OCI-LY7 (cell line): Measurements from ENCODE around the gene RCOR1. TPM values are rescaled to one million over a fixed set of nuclear protein-coding genes. Genes with fewer than 3 reads are reported as not detected.

Experiments used
- BruUV-seq: library from RNA; stranded (reverse); fragments of 400-500 nt; replicated peaks from 2 replicates; lab custom pipeline; 2021; lab: Mats Ljungman, UMichigan
- CTCF ChIA-PET: fragments of 300-600 bp; sonication (Branson Sonifier 250); formaldehyde crosslinking; loops from one replicate; lab custom pipeline; 2022; ENCODE audit warnings: antibody characterized with exemption; ENCODE audit not compliant: unreplicated experiment; lab: Charles Lee
- POLR2A ChIA-PET: fragments of 300-600 bp; sonication (Branson Sonifier 250); formaldehyde crosslinking; loops from one replicate; lab custom pipeline; 2022; ENCODE audit warnings: antibody characterized with exemption; lab: Charles Lee
- DNase-seq: peaks from one replicate; pipeline ENCODE4 v3.0.0-alpha.2; 2015; ENCODE audit warnings: low spot score
- H2AFZ ChIP-seq: fragments of 200-600 bp; sonication (generic), shearing (Covaris generic); 2 replicates; pipeline ENCODE4 v1.6.1; 2014; ENCODE audit warnings: mild to moderate bottlenecking, antibody characterized with exemption, low read length, moderate library complexity
- H3K27ac ChIP-seq: fragments of 200-600 bp; sonication (generic); 2 replicates; pipeline ENCODE4 v1.5.1; 2014; ENCODE audit warnings: mixed run types, low read depth, mild to moderate bottlenecking, moderate library complexity, low read length, inconsistent platforms; ENCODE audit not compliant: poor library complexity, severe bottlenecking
- H3K36me3 ChIP-seq: fragments of 200-600 bp; sonication (generic); 2 replicates; pipeline ENCODE4 v1.6.1; 2014; ENCODE audit warnings: mild to moderate bottlenecking, antibody characterized with exemption, low read length, moderate library complexity, mixed read lengths; ENCODE audit not compliant: insufficient read depth
- H3K4me1 ChIP-seq: fragments of 200-600 bp; sonication (generic); 2 replicates; pipeline ENCODE4 v1.5.1; 2014; ENCODE audit warnings: mild to moderate bottlenecking, low read length; ENCODE audit not compliant: insufficient read depth, poor library complexity, severe bottlenecking
- H3K4me2 ChIP-seq: fragments of 200-600 bp; sonication (generic); 2 replicates; pipeline ENCODE4 v1.6.1; 2014; ENCODE audit warnings: mild to moderate bottlenecking, low read length
- H3K4me3 ChIP-seq: fragments of 200-600 bp; sonication (generic); 2 replicates; pipeline ENCODE4 v1.5.1; 2014; ENCODE audit warnings: mild to moderate bottlenecking, low read depth, low read length; ENCODE audit not compliant: poor library complexity, severe bottlenecking
- H3K79me2 ChIP-seq: fragments of 200-600 bp; sonication (generic); 2 replicates; pipeline ENCODE4 v1.6.1; 2016; ENCODE audit warnings: low read depth, mild to moderate bottlenecking, low read length, moderate library complexity, mixed read lengths; ENCODE audit not compliant: insufficient read depth
- H3K9me2 ChIP-seq: fragments of 200-600 bp; sonication (generic); 2 replicates; pipeline ENCODE4 v1.6.1; 2016; ENCODE audit warnings: mild to moderate bottlenecking, low read length, mixed read lengths; ENCODE audit not compliant: insufficient read depth
- H3K9me3 ChIP-seq: fragments of 200-600 bp; sonication (generic); 2 replicates; pipeline ENCODE4 v1.6.1; 2014; ENCODE audit warnings: mild to moderate bottlenecking, mixed run types, low read length, mixed read lengths
- H4K20me1 ChIP-seq: fragments of 200-600 bp; sonication (generic); 2 replicates; pipeline ENCODE4 v1.6.1; 2014; ENCODE audit warnings: mild to moderate bottlenecking, antibody characterized with exemption, low read length, moderate library complexity, mixed read lengths; ENCODE audit not compliant: insufficient read depth
- CTCF ChIP-seq: fragments of 200-600 bp; sonication (generic); conservative IDR thresholded peaks from 2 replicates; pipeline ENCODE4 v1.5.1; 2014; ENCODE audit warnings: mild to moderate bottlenecking, antibody characterized with exemption, low read length, moderate library complexity, mixed read lengths
- EZH2phosphoT487 ChIP-seq: fragments of 200-600 bp; sonication (generic); IDR thresholded peaks from 2 replicates; pipeline ENCODE4 v1.6.1; 2018; ENCODE audit warnings: low read depth, borderline replicate concordance, mild to moderate bottlenecking, mixed run types, antibody characterized with exemption, low read length, moderate library complexity, mixed read lengths
- intact Hi-C: fragments of 100-400 bp; cut with micrococcal nuclease; formaldehyde crosslinking; loops from one replicate; pipeline ENCODE4 v1.10.0; 2022; ENCODE audit not compliant: unreplicated experiment
- total RNA-seq, 2 experiments: library from RNA; depleted of rRNA in 1 of 2; stranded (reverse); fragments of >200 nt in 1 of 2; shearing (Covaris generic) in 1 of 2; gene quantifications; 2 replicates each; pipeline ENCODE4 v1.2.3, GENCODE V29; 2014 to 2022

Gene RCOR1
- total RNA-seq, 2 experiments from 2014 or later = 12.1 to 30.2 TPM

GRCh38 chr14:102593061-102593824 is 794 bp downstream of the RCOR1 start:
- H3K36me3 ChIP-seq = peaks cover 16% of the 10 kb centered on the region; the same call in 1 of the 2 replicates
- H3K9me2 ChIP-seq = no peaks in the 10 kb centered on the region
- peak overlapping the region; percentile 83 for H3K4me3 ChIP-seq
- peak; percentile 54 for TF ChIP-seq CTCF
- TF ChIP-seq EZH2phosphoT487 = no peak
- no peak overlapping the region; the same call in 1 of the 2 replicates for H2AFZ ChIP-seq
- ChIA-PET CTCF (no interaction called here), POLR2A (interaction anchor here (1.6 to 3.5 kb wide), 2 partner anchors 17 to 53 kb away, joined by 9 to 18 read pairs; no protein-coding TSS in a partner anchor)
- DNase-seq = peak; percentile 68
- H3K4me1 ChIP-seq = peaks cover 18% of the 10 kb centered on the region
- peak overlapping the region; percentile 92 for H3K27ac ChIP-seq
- H4K20me1 ChIP-seq = peaks cover 17% of the 10 kb centered on the region; the same call in 1 of the 2 replicates
- H3K79me2 ChIP-seq = peaks cover 36% of the 10 kb centered on the region
- peak overlapping the region; percentile 83 for H3K4me2 ChIP-seq
- no TSS peak for BruUV-seq
- intact Hi-C loops = loop anchor here (1.0 to 5.0 kb wide), 5 partner anchors 54 to 324 kb away; partner anchors contain the start of gene ZNF839
- no peaks in the 10 kb centered on the region for H3K9me3 ChIP-seq

- Histone ChIP-seq H3K4me1 (peaks cover 18% of the 10 kb centered on the region), H3K79me2 (peaks cover 42% of the 10 kb centered on the region), H3K36me3 (peaks cover 18% of the 10 kb centered on the region), H3K4me2 (peak overlapping the region; percentile 83), H4K20me1 (peaks cover 17% of the 10 kb centered on the region; the same call in 1 of the 2 replicates), H3K9me3 (no peaks in the 10 kb centered on the region), H3K9me2 (no peaks in the 10 kb centered on the region), H2AFZ (no peak overlapping the region), H3K27ac (peak overlapping the region; percentile 92), H3K4me3 (peak overlapping the region; percentile 83)
- TF ChIP-seq CTCF = no peak
- TF ChIP-seq EZH2phosphoT487 = no peak
- DNase-seq = no peak
- BruUV-seq = no TSS peak
- intact Hi-C loops = loop anchor here (1.0 to 5.0 kb wide), 6 partner anchors 15 to 324 kb away; partner anchors contain the start of gene ZNF839
- ChIA-PET CTCF (no interaction called here), POLR2A (interaction anchor here (0.7 to 3.5 kb wide), 6 partner anchors 13 to 786 kb away, joined by 3 to 18 read pairs (median 6); no protein-coding TSS in a partner anchor)
Observed at GRCh38 chr14:102593825-102594137, 1.3 kb downstream of the RCOR1 start.
